Osteocyte (in vitro differentiated cells): ENCODE measurements around the gene SPEG. TPM values are rescaled to one million over a fixed set of nuclear protein-coding genes. Genes with fewer than 3 reads are reported as not detected.
A peak's percentile ranks its signal among the peaks of the same experiment; 100 is the strongest.

Experiments
- DNase-seq: peaks from one replicate; pipeline ENCODE4 v3.0.0; 2021; ENCODE audit warnings: mixed read lengths; ENCODE audit not compliant: unreplicated experiment; ENCODE audit errors: extremely low spot score
- H3K27ac Mint-ChIP-seq: one replicate; pipeline ENCODE4 v1.8.0; 2021; ENCODE audit warnings: mild to moderate bottlenecking, mixed read lengths; ENCODE audit not compliant: unreplicated experiment
- H3K27me3 Mint-ChIP-seq: one replicate; pipeline ENCODE4 v1.8.0; 2021; ENCODE audit warnings: mixed read lengths; ENCODE audit not compliant: unreplicated experiment
- H3K36me3 Mint-ChIP-seq: one replicate; pipeline ENCODE4 v1.8.0; 2021; ENCODE audit warnings: mixed read lengths; ENCODE audit not compliant: unreplicated experiment
- H3K4me1 Mint-ChIP-seq: one replicate; pipeline ENCODE4 v1.8.0; 2021; ENCODE audit warnings: mixed read lengths; ENCODE audit not compliant: unreplicated experiment
- H3K4me3 Mint-ChIP-seq: one replicate; pipeline ENCODE4 v1.8.0; 2021; ENCODE audit warnings: mild to moderate bottlenecking, moderate library complexity, mixed read lengths; ENCODE audit not compliant: unreplicated experiment
- H3K9me3 Mint-ChIP-seq: one replicate; pipeline ENCODE4 v1.8.0; 2021; ENCODE audit warnings: mixed read lengths; ENCODE audit not compliant: unreplicated experiment
- total RNA-seq: library from RNA; stranded (reverse); gene quantifications from 2 replicates; pipeline ENCODE4 v1.2.1, GENCODE V29; 2021
- TF ChIP-seq, protein P1 (sequence below): fragments of 200-600 bp; sonication (generic); IDR thresholded peaks from 2 replicates; pipeline ENCODE4 v1.5.0; 2021; ENCODE audit warnings: antibody characterized with exemption, mild to moderate bottlenecking, moderate library complexity

SPEG gene
- total RNA-seq, 1 donor from 2014 or later: 30.3 TPM

DNA sequence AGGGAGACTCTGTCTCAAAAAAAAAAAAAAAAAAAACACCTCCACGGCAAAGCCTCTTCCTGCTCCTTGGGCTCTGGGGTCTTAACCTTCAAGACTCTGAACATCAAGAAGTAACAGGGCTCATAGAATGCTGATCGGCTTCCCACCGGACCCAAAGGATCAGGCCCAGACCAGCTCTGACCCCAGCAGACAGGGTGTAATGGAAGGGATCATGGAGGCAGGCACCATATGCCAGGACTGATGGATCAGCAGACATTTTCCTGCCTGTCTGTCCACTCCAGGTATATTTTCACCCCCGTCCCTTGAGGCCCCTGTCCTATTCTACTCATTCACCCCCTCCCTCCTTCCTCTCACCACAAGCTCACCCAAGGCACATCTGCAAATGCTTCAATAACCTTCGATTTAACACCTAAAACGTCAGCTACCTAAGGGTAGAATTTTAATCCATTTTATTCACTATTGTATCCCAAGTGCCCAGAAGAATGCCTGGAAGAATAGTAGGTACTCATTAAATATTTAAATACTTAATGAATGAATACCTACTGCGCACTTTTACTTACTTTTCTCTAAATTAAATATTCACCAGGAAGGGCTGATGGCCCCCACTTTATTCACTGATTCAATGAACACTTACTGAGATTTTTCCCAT lies 4.6 kb upstream of the SPEG start:
- Mint-ChIP-seq H3K4me3 (no peak overlapping the region), H3K27ac (no peak overlapping the region), H3K4me1 (peaks cover 1% of the 10 kb centered on the region), H3K27me3 (peaks cover 5% of the 10 kb centered on the region), H3K9me3 (no peaks in the 10 kb centered on the region), H3K36me3 (no peaks in the 10 kb centered on the region)
- no peak for DNase-seq
- TF ChIP-seq, protein P1, sequence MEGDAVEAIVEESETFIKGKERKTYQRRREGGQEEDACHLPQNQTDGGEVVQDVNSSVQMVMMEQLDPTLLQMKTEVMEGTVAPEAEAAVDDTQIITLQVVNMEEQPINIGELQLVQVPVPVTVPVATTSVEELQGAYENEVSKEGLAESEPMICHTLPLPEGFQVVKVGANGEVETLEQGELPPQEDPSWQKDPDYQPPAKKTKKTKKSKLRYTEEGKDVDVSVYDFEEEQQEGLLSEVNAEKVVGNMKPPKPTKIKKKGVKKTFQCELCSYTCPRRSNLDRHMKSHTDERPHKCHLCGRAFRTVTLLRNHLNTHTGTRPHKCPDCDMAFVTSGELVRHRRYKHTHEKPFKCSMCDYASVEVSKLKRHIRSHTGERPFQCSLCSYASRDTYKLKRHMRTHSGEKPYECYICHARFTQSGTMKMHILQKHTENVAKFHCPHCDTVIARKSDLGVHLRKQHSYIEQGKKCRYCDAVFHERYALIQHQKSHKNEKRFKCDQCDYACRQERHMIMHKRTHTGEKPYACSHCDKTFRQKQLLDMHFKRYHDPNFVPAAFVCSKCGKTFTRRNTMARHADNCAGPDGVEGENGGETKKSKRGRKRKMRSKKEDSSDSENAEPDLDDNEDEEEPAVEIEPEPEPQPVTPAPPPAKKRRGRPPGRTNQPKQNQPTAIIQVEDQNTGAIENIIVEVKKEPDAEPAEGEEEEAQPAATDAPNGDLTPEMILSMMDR: no peak

DNA sequence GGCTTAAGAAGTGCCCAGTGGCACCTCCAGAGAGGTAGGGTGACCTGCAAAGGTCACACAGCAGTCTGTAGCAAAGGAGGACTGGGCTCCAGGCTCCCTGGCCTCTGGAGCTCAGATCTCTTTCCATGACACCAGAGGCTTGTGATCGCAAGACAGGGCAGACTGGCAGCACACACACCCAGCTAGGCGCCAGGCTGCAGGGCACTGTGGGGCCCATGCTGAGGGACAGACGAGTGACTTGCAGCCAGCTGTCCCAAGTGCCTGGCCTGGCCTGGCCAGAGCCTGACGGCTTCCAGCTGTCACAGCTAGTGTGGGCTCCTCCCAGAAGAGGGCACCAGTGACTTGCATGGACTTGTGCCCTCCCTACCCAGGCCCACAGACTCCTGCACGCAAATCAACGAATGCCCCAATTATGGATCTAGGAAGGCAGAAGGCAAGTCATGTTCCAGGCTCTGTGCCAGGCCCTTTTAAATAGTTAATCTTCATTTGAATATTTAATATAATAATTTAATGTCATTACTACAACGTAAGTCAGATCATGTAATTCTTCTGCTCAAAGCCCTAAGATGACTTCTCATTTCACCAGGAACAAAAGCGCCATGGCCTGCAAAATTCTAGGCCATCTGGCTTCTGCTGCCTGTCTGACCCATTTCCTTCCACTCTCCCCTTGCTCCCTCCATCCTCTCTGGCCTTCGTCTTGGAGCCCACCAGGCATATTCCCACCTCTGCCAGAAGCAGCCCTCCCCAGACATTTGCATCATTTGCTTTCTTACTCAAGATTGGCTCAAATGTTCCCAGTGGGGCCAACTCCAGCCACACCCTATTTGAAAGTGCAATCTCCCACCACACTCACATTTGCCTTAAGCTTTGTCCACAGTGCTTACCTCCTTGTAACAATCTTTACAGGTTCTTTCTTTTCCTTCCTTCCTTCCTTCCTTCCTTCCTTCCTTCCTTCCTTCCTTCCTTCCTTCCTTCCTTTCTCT lies 3.7 kb upstream of the SPEG start:
- Mint-ChIP-seq H3K27ac (no peak overlapping the region), H3K27me3 (peaks cover 1% of the 10 kb centered on the region), H3K4me1 (peaks cover 1% of the 10 kb centered on the region), H3K4me3 (no peak overlapping the region), H3K9me3 (no peaks in the 10 kb centered on the region), H3K36me3 (no peaks in the 10 kb centered on the region)
- DNase-seq: no peak
- TF ChIP-seq, protein P1: peak; percentile 57

DNA sequence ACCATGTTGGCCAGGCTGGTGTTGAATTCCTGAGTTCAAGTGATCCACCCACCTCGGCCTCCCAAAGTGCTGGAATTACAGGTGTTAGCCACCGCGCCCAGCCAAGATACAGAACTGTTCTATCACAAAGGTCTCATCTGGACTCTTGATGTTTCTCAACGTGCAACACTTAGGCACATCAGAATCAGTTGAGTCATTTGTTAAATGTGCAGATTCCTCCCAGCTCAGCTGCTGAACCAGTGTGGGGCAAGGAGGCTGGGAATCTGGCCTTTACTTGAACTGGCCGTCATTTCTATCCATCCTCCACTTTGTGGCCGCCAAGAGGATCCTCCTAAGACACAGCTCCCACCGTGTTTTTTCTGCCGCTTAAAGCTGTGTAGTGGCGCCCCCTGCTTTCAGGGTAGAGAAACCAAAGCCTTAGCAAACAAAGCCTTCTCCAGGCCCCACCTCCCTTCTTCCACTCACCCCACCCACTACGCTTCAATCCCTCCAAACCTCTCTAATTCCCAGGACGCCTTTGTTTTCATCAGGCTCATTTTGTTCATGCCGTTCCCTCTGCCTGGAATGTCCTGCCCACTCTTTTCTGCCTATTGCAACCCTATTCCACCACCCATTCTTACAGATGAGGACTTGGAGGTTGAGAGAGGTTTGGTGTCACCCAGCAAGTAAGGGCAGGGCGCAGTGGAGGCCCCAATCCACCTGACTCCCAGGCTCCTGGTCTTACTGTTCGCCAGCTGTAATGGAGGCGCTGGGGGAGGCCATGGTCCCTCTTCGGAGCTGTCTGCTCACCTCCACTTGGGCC lies 776 bp upstream of the SPEG start:
- H3K27ac Mint-ChIP-seq: no peak overlapping the region
- H3K36me3 Mint-ChIP-seq: no peaks in the 10 kb centered on the region
- no peak for DNase-seq
- TF ChIP-seq, protein P1: peak; percentile 35
- no peaks in the 10 kb centered on the region for H3K9me3 Mint-ChIP-seq
- H3K27me3 Mint-ChIP-seq: no peaks in the 10 kb centered on the region
- H3K4me3 Mint-ChIP-seq: no peak overlapping the region
- peaks cover 1% of the 10 kb centered on the region for H3K4me1 Mint-ChIP-seq

DNA sequence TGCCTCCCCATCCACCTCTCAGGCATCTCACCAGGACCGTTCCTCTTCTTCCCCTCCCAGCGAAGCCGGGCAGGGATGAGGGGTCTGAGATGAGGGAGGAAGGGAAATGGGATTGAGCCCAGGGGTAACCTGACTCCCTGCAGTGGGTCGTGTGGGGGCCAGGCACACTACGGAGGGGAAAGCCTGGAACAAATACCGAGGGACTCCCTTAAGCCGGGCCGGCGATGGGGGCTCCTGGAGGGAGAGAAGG lies 250 bp upstream of the SPEG start:
- Mint-ChIP-seq H3K4me3 (no peak overlapping the region), H3K9me3 (no peaks in the 10 kb centered on the region), H3K4me1 (peaks cover 1% of the 10 kb centered on the region), H3K27ac (no peak overlapping the region), H3K27me3 (no peaks in the 10 kb centered on the region), H3K36me3 (no peaks in the 10 kb centered on the region)
- TF ChIP-seq, protein P1: no peak
- no peak for DNase-seq
